ENCODE results near the gene TPBGL. TPM values are rescaled to one million over a fixed set of nuclear protein-coding genes. Genes with fewer than 3 reads are reported as not detected.

TPBGL gene
- polyA plus RNA-seq, 1 of the 3 experiments (the other 2 are of a cell fraction) = 0.03 TPM

DNA sequence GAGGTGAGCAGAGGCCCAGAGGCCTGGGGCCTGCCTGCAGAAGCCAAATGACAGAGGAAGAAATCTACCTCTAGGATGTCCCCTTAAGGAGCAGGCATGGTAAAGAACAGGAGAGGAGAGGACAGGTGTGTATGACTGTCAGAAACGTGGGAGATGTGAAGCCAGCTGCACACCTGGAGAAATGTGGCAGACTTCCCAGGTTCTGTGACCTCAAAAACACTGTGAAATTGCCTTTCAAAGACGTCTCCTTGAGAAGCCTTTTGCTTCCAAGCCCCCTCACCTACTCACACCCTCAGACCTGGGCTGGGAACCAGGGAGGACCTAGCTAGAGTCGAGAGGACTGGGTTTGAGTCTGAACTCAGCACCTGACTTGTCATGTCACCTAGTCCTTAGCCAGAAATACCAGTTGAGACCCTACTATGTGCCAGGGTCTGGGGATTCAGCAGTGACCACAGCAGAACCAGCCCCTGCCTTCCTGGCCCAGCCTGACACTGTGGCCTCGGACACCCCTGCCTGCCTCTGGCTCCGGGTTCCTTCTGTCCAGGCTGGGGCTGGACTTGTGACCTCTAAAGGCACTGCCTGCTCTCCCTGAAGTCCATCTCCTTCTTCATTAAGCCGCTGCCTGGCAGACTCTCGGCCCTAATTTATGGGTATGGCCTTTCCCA is 5.6 kb downstream of the TPBGL start (continued):
- TF ChIP-seq, protein P1, sequence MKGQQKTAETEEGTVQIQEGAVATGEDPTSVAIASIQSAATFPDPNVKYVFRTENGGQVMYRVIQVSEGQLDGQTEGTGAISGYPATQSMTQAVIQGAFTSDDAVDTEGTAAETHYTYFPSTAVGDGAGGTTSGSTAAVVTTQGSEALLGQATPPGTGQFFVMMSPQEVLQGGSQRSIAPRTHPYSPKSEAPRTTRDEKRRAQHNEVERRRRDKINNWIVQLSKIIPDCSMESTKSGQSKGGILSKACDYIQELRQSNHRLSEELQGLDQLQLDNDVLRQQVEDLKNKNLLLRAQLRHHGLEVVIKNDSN (IDR thresholded peaks at IDR 0.05; ENCODE audit: borderline replicate concordance, low read depth) = no peak
- TF ChIP-seq RCOR1 (IDR thresholded peaks at IDR 0.05; ENCODE audit: low read length) (no peak), MXI1 (IDR thresholded peaks at IDR 0.05; ENCODE audit: low read depth, low read length) (no peak), RXRA (IDR thresholded peaks at IDR 0.05; ENCODE audit: borderline replicate concordance, low read depth) (no peak), RAD21 (IDR thresholded peaks at IDR 0.05; ENCODE audit: low read length) (no peak), YY1 (IDR thresholded peaks at IDR 0.05; ENCODE audit: low read depth) (no peak), GABPA (IDR thresholded peaks at IDR 0.05; ENCODE audit: low read depth) (no peak), POLR2AphosphoS5 (IDR thresholded peaks at IDR 0.05; ENCODE audit: low read depth, low read length) (no peak), TEAD4 (IDR thresholded peaks at IDR 0.05; ENCODE audit: borderline replicate concordance, insufficient read depth) (no peak), FOXM1 (IDR thresholded peaks at IDR 0.05; ENCODE audit: low read depth) (no peak)

DNA sequence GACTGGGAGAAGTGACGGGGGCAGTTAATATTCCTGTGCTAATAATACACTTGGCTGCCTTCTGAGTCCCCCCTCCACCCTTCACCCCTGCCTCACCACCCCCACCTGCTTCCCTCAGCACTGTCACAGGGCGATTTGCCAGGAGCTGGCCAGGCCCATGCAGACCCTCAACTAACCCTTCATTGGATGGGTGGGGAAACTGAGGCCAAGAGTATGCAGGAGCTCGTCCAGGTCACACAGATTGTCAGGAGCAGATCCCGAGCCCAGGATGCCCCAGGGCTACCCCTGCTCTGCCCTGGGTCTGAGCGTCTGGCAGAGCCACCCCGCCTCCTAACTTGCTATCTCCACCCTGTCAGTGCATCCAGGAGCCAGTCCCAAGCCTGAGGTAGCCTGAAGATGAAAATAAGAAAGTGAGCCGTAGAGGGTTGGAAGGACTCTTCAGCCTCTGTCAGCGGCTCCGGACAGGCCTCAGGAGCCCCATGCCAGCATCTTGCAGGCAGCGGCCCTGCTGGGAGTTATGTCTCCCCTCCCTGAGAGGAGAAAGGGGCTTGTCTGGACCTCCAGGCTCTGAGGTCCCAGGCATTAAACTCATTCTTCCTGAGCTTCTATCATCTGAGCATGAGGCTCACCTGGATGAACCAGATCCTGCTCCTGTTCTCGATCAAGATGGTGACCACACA is 6.2 kb downstream of the TPBGL start:
- H3K4me1 ChIP-seq (ENCODE audit: control insufficient read depth in 1 of 2, insufficient read depth in 2 of 2, low read depth in 1 of 2, low read length in 1 of 2) = peaks cover 0 to 5% of the 10 kb centered on the region in 2 experiments; a peak in 1 of 4 replicates
- H2AFZ ChIP-seq (ENCODE audit: low read depth) = no peak overlapping the region
- ChIA-PET CTCF (interaction anchor here (0.6 to 17.5 kb wide), 16 partner anchors 8 to 544 kb away, joined by 3 to 1115 read pairs (median 16); partner anchors contain the start of genes SLCO2B1 and TPBGL), POLR2A (interaction anchor here (0.7 kb wide), 1 partner anchor 33 kb away, joined by 3 read pairs; no protein-coding TSS in a partner anchor)
- H3K27me3 ChIP-seq (ENCODE audit: insufficient read depth) = peaks cover 35% of the 10 kb centered on the region
- DNase-seq = no peak
- 40% methylated on average over 7 of the region's 11 CpGs for WGBS (ENCODE audit: low lambda C conversion rate)
- H3K4me2 ChIP-seq = no peak overlapping the region
- H3K9me2 ChIP-seq = no peaks in the 10 kb centered on the region
- no peak overlapping the region for H3K9ac ChIP-seq
- no peaks in the 10 kb centered on the region for H3K36me3 ChIP-seq (replicated peaks in 1 of 2; ENCODE audit: control insufficient read depth in 1 of 2, insufficient read depth in 2 of 2, low read length in 1 of 2)
- TF ChIP-seq, protein P2, sequence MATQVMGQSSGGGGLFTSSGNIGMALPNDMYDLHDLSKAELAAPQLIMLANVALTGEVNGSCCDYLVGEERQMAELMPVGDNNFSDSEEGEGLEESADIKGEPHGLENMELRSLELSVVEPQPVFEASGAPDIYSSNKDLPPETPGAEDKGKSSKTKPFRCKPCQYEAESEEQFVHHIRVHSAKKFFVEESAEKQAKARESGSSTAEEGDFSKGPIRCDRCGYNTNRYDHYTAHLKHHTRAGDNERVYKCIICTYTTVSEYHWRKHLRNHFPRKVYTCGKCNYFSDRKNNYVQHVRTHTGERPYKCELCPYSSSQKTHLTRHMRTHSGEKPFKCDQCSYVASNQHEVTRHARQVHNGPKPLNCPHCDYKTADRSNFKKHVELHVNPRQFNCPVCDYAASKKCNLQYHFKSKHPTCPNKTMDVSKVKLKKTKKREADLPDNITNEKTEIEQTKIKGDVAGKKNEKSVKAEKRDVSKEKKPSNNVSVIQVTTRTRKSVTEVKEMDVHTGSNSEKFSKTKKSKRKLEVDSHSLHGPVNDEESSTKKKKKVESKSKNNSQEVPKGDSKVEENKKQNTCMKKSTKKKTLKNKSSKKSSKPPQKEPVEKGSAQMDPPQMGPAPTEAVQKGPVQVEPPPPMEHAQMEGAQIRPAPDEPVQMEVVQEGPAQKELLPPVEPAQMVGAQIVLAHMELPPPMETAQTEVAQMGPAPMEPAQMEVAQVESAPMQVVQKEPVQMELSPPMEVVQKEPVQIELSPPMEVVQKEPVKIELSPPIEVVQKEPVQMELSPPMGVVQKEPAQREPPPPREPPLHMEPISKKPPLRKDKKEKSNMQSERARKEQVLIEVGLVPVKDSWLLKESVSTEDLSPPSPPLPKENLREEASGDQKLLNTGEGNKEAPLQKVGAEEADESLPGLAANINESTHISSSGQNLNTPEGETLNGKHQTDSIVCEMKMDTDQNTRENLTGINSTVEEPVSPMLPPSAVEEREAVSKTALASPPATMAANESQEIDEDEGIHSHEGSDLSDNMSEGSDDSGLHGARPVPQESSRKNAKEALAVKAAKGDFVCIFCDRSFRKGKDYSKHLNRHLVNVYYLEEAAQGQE (IDR thresholded peaks at IDR 0.05; ENCODE audit: low read depth, low read length) = no peak
- no peak for TF ChIP-seq GABPA (IDR thresholded peaks at IDR 0.05; ENCODE audit: low read depth)
- TF ChIP-seq, protein P3, sequence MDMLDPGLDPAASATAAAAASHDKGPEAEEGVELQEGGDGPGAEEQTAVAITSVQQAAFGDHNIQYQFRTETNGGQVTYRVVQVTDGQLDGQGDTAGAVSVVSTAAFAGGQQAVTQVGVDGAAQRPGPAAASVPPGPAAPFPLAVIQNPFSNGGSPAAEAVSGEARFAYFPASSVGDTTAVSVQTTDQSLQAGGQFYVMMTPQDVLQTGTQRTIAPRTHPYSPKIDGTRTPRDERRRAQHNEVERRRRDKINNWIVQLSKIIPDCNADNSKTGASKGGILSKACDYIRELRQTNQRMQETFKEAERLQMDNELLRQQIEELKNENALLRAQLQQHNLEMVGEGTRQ (IDR thresholded peaks at IDR 0.05; ENCODE audit: borderline replicate concordance, low read depth, low read length) = no peak
- no peak for TF ChIP-seq NFIC (IDR thresholded peaks at IDR 0.05; ENCODE audit: borderline replicate concordance)
- no peak for TF ChIP-seq MXI1 (IDR thresholded peaks at IDR 0.05; ENCODE audit: low read depth, low read length)
- TF ChIP-seq ELF1 (IDR thresholded peaks at IDR 0.05) = no peak
- no peak for TF ChIP-seq FOSL2 (IDR thresholded peaks at IDR 0.05; ENCODE audit: borderline replicate concordance, low read depth)
- TF ChIP-seq POLR2AphosphoS5 (IDR thresholded peaks at IDR 0.05; ENCODE audit: low read depth, low read length) = no peak
- TF ChIP-seq FOXM1 (IDR thresholded peaks at IDR 0.05; ENCODE audit: low read depth) = no peak
- TF ChIP-seq, protein P4, sequence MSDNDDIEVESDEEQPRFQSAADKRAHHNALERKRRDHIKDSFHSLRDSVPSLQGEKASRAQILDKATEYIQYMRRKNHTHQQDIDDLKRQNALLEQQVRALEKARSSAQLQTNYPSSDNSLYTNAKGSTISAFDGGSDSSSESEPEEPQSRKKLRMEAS (IDR thresholded peaks at IDR 0.05; ENCODE audit: low read depth) = no peak
- TF ChIP-seq SIN3A (IDR thresholded peaks at IDR 0.05; ENCODE audit: borderline replicate concordance, low read depth, low read length) = no peak
- TF ChIP-seq GATA2 (CRISPR knock-in tag; IDR thresholded peaks at IDR 0.05) = no peak
- no peak for TF ChIP-seq TCF12 (IDR thresholded peaks at IDR 0.05)
- TF ChIP-seq, protein P5, sequence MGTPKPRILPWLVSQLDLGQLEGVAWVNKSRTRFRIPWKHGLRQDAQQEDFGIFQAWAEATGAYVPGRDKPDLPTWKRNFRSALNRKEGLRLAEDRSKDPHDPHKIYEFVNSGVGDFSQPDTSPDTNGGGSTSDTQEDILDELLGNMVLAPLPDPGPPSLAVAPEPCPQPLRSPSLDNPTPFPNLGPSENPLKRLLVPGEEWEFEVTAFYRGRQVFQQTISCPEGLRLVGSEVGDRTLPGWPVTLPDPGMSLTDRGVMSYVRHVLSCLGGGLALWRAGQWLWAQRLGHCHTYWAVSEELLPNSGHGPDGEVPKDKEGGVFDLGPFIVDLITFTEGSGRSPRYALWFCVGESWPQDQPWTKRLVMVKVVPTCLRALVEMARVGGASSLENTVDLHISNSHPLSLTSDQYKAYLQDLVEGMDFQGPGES (IDR thresholded peaks at IDR 0.05; ENCODE audit: low read depth, low read length) = no peak
- no peaks in the 10 kb centered on the region for H4K20me1 ChIP-seq (ENCODE audit: insufficient read depth)
- no peak overlapping the region for H3K27ac ChIP-seq (ENCODE audit: low read depth in 2 of 2, low read length in 1 of 2)
- no peak overlapping the region for H3K4me3 ChIP-seq (ENCODE audit: low read depth in 2 of 2, low read length in 1 of 2)
- H3F3A ChIP-seq (replicated peaks; ENCODE audit: insufficient read depth) = no peaks in the 10 kb centered on the region
- no peaks in the 10 kb centered on the region for H3K79me2 ChIP-seq (ENCODE audit: insufficient read depth)
- no peaks in the 10 kb centered on the region for H3K9me3 ChIP-seq
